Heart left ventricle (tissue), 13 donors: ENCODE data around the gene PRDM16.

Source experiments
- POLR2A ChIP-seq, 2 donors: fragments of 450-650 bp; IDR thresholded peaks; one replicate each; pipeline ENCODE4 v1.6.1; 2017; ENCODE audit warnings: antibody characterized with exemption in 2 of 2, mild to moderate bottlenecking in 2 of 2, moderate library complexity in 2 of 2
- TF ChIP-seq, protein P1 (sequence below), 12 donors: fragments of 200-600 bp; sonication (generic) in 4 of 12; IDR thresholded peaks; one replicate each; pipeline versions ENCODE4 v1.5.0 to v1.8.0; 2018 to 2022; ENCODE audit warnings: antibody characterized with exemption in 12 of 12, mild to moderate bottlenecking in 5 of 12
- donor health status: ischemic (EF 13 %, LVEDD 7.1; RV severe dilation, severe dysfunction).
- donor health status: DM: no; HTN: yes; CAD: no.
- donor health status: DM: no; HTN: no; CAD: no.
- donor health status: ischemic (EF 25% LVEDD 6.9; RV normal size, moderate dysfunction).
- donor health status: ischemic (EF 25% LVEDD 5.7; RV mildly dilated, moderate dysfunction).
- donor health status: ischemic (EF 35%, LVEDD 5.7; RV mildly dilated, moderate dysfunction).
- donor health status: nonischemic (EF 11% LVEDD 7.7; RV severe dilation, severe dysfunction).
- donor health status: DM: yes; HTN: yes; CAD: no.
- donor health status: PGD.
- donor health status: ischemic (EF 29% LVEDD 5.4; RV normal size, mild dysfunction).
- donor health status: nonischemic (EF 23%, LVEDD 6.1; RV moderate dilation, normal function).

DNA sequence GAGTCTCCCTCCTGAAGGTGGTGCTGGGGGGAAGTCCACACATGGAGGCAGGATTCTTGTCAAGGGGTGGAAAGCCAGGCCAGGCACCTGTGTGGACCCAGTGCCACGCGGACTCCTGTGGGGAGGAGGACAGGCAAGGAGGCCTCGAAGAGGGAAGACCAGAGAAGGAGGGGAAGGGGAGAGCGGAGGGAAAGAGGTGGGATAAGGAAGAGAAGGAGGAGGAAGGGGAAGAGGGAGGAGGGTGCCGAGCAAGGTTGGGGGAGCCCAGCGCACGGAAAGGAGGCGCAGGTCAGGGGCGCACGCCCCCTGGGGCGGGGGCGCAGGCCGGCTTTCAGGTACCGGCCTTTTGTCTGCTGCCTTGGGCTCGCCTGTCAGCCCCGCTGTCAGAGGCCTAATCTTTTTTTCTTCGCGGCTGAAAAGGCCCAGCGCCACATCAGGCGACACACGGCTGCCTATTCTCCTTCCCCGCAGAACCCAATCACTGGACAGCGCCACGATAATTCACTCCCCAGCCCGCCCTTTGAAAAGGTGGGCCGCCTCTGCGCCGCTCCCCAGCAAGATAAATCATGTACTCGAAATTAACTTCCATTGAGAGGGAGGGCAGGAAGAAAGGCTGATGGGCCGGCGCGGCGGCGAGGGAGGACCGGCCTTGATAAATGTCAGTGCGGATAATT lies 42.5 kb downstream of the PRDM16 start:
- TF ChIP-seq, protein P1, sequence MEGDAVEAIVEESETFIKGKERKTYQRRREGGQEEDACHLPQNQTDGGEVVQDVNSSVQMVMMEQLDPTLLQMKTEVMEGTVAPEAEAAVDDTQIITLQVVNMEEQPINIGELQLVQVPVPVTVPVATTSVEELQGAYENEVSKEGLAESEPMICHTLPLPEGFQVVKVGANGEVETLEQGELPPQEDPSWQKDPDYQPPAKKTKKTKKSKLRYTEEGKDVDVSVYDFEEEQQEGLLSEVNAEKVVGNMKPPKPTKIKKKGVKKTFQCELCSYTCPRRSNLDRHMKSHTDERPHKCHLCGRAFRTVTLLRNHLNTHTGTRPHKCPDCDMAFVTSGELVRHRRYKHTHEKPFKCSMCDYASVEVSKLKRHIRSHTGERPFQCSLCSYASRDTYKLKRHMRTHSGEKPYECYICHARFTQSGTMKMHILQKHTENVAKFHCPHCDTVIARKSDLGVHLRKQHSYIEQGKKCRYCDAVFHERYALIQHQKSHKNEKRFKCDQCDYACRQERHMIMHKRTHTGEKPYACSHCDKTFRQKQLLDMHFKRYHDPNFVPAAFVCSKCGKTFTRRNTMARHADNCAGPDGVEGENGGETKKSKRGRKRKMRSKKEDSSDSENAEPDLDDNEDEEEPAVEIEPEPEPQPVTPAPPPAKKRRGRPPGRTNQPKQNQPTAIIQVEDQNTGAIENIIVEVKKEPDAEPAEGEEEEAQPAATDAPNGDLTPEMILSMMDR (IDR thresholded peaks at IDR 0.05): no peak
- no peak for TF ChIP-seq POLR2A (IDR thresholded peaks at IDR 0.05)
